Activated B cell treated with CpG ODN at 0.5 μM for 24 hours (primary cell): Measurements from ENCODE around the gene C19orf67. TPM values are rescaled to one million over a fixed set of nuclear protein-coding genes. Genes with fewer than 3 reads are reported as not detected.
A peak's percentile ranks its signal among the peaks of the same experiment; 100 is the strongest.

Source experiments
- ATAC-seq: fragments of 200-7000 bp; cut with Tn5 transposase; one replicate; pipeline ENCODE4 v1.10.0; 2021; ENCODE audit warnings: low read depth, mild to moderate bottlenecking, moderate library complexity
- CTCF ChIA-PET: fragments of 350-600 bp; sonication (Branson Sonifier 250); formaldehyde crosslinking; loops from one replicate; lab custom pipeline; 2021; ENCODE audit warnings: antibody characterized with exemption; lab: Charles Lee
- POLR2A ChIA-PET: fragments of 350-600 bp; sonication (Branson Sonifier 250); formaldehyde crosslinking; loops from one replicate; lab custom pipeline; 2021; ENCODE audit warnings: antibody characterized with exemption; lab: Charles Lee
- DNase-seq: peaks from one replicate; pipeline ENCODE4 v3.0.0; 2022
- H3K27ac Mint-ChIP-seq: one replicate; pipeline ENCODE4 v1.8.0; 2020; ENCODE audit warnings: mixed read lengths
- H3K27me3 Mint-ChIP-seq: one replicate; pipeline ENCODE4 v1.8.0; 2021; ENCODE audit warnings: mixed read lengths
- H3K36me3 Mint-ChIP-seq: one replicate; pipeline ENCODE4 v1.8.0; 2021; ENCODE audit warnings: low read depth, mixed read lengths
- H3K4me1 Mint-ChIP-seq: one replicate; pipeline ENCODE4 v1.8.0; 2021; ENCODE audit warnings: mixed read lengths
- H3K4me3 Mint-ChIP-seq: one replicate; pipeline ENCODE4 v1.8.0; 2020; ENCODE audit warnings: mild to moderate bottlenecking, mixed read lengths
- H3K9me3 Mint-ChIP-seq: one replicate; pipeline ENCODE4 v1.8.0; 2020; ENCODE audit warnings: mixed read lengths
- intact Hi-C: fragments of 100-400 bp; cut with micrococcal nuclease; formaldehyde crosslinking; loops from one replicate; pipeline ENCODE4 v1.15.1; 2024
- total RNA-seq: library from RNA; stranded (reverse); gene quantifications from 2 replicates; pipeline ENCODE4 v1.2.3, GENCODE V29; 2022
- TF ChIP-seq, protein P1 (sequence below): fragments of 200-600 bp; IDR thresholded peaks from one replicate; pipeline ENCODE4 v1.8.0; 2022; ENCODE audit warnings: antibody characterized with exemption, mild to moderate bottlenecking

C19orf67 gene
- total RNA-seq, 1 donor from 2014 or later, result not detected

DNA sequence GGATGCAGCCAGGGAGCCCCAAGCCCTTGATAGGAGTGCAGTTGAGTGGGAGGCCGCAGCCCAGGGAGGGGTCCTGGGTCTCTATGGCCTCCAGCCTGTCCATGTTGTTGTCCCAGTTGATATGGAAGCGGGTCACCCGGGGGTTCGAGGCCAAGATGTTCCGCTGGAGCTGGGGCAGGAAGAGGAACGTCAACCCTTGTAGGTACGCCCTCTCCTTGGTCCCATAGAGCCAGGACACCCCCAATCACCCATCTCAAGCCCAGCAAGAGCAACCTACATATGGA, 34.9 kb upstream of the C19orf67 start:
- DNase-seq, result no peak
- H3K27ac Mint-ChIP-seq, result no peak overlapping the region
- peaks cover 1% of the 10 kb centered on the region for H3K36me3 Mint-ChIP-seq
- H3K9me3 Mint-ChIP-seq, result no peaks in the 10 kb centered on the region
- TF ChIP-seq, protein P1, sequence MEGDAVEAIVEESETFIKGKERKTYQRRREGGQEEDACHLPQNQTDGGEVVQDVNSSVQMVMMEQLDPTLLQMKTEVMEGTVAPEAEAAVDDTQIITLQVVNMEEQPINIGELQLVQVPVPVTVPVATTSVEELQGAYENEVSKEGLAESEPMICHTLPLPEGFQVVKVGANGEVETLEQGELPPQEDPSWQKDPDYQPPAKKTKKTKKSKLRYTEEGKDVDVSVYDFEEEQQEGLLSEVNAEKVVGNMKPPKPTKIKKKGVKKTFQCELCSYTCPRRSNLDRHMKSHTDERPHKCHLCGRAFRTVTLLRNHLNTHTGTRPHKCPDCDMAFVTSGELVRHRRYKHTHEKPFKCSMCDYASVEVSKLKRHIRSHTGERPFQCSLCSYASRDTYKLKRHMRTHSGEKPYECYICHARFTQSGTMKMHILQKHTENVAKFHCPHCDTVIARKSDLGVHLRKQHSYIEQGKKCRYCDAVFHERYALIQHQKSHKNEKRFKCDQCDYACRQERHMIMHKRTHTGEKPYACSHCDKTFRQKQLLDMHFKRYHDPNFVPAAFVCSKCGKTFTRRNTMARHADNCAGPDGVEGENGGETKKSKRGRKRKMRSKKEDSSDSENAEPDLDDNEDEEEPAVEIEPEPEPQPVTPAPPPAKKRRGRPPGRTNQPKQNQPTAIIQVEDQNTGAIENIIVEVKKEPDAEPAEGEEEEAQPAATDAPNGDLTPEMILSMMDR, result no peak
- ChIA-PET POLR2A (interaction anchor here (1.1 kb wide), 1 partner anchor 16 kb away, joined by 5 read pairs; the partner anchor contains the start of gene ASF1B), CTCF (no interaction called here)
- ATAC-seq, result no peak
- intact Hi-C loops, result no loop called here
- H3K27me3 Mint-ChIP-seq, result no peaks in the 10 kb centered on the region
- no peak overlapping the region for H3K4me3 Mint-ChIP-seq
- peaks cover 26% of the 10 kb centered on the region for H3K4me1 Mint-ChIP-seq

DNA sequence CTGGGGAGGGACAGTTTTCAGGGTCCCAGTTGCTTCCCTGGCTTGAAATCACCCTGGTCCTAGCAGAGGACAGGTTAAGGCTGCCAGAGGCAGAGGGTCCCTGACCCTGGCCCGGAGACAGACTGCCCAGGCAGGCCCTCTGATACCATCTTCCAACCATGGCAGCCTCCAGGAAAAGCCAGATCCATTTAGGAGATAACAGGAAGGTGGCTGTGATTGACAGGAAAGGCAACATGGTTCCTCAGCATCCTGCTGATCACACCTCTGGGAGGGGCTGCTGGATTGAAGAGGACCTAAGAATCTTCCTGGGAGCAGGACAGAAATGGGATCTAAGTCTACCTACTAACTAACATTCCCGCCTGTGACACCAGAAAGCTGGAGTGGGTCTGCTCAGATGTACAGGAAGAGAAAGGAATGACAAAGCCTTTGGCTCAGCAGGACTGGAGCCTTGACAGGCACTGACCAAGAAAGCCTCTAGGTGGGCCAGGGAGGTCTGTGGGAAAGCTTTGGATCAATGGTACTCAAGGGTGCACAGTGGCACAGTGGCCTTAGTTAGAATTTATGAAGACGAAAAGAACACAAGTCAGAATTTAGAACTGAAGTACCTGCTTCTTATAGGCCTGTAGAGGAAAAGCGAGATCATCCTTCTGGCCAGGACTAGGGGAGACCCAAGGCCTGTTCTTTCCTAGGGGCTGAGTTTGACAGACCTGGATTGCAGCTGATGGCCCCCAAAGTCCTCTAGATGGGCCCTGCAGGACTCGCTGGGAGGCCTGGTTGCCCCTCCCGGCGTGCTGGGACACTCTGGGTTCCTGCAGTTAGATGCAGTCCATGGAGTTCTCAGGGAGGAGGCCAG, 34.3 kb upstream of the C19orf67 start:
- Mint-ChIP-seq H3K4me1 (peaks cover 32% of the 10 kb centered on the region), H3K27me3 (no peaks in the 10 kb centered on the region), H3K36me3 (peaks cover 1% of the 10 kb centered on the region), H3K9me3 (no peaks in the 10 kb centered on the region), H3K4me3 (no peak overlapping the region), H3K27ac (no peak overlapping the region)
- CTCF ChIA-PET, result no interaction called here
- no peak for ATAC-seq
- intact Hi-C loops, result loop anchor here (10.0 kb wide), 1 partner anchor 325 kb away; the partner anchor contains the start of gene ZSWIM4
- TF ChIP-seq, protein P1, result no peak
- POLR2A ChIA-PET, result no interaction called here
- no peak for DNase-seq

DNA sequence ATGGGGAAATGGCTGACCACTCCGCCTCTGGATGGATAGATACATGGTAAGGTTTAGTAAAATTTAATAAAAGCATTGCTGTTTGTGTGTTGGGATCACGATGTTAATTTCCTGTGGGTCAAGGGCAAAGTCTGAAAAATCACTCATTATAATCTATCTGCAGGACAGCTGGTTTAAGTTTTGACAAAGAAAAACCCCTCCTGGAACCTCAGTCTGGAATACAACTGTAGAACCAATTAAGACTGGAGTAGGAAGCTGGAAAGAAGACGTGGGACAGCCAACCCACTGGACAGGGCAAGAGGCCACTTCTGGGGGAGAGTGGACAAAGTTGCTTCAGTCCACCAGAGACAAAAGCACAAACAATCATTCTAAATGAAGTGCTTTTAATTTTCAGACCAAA, 33.6 kb upstream of the C19orf67 start:
- peak overlapping the region; percentile 68 for H3K27ac Mint-ChIP-seq
- ATAC-seq (no peak), DNase-seq (no peak)
- TF ChIP-seq, protein P1, result no peak
- H3K4me1 Mint-ChIP-seq, result peaks cover 38% of the 10 kb centered on the region
- H3K9me3 Mint-ChIP-seq, result no peaks in the 10 kb centered on the region
- peaks cover 1% of the 10 kb centered on the region for H3K36me3 Mint-ChIP-seq
- no peaks in the 10 kb centered on the region for H3K27me3 Mint-ChIP-seq
- ChIA-PET CTCF (no interaction called here), POLR2A (no interaction called here)
- intact Hi-C loops, result loop anchor here (10.0 kb wide), 1 partner anchor 324 kb away; the partner anchor contains the start of gene ZSWIM4
- H3K4me3 Mint-ChIP-seq, result peak overlapping the region; percentile 85

DNA sequence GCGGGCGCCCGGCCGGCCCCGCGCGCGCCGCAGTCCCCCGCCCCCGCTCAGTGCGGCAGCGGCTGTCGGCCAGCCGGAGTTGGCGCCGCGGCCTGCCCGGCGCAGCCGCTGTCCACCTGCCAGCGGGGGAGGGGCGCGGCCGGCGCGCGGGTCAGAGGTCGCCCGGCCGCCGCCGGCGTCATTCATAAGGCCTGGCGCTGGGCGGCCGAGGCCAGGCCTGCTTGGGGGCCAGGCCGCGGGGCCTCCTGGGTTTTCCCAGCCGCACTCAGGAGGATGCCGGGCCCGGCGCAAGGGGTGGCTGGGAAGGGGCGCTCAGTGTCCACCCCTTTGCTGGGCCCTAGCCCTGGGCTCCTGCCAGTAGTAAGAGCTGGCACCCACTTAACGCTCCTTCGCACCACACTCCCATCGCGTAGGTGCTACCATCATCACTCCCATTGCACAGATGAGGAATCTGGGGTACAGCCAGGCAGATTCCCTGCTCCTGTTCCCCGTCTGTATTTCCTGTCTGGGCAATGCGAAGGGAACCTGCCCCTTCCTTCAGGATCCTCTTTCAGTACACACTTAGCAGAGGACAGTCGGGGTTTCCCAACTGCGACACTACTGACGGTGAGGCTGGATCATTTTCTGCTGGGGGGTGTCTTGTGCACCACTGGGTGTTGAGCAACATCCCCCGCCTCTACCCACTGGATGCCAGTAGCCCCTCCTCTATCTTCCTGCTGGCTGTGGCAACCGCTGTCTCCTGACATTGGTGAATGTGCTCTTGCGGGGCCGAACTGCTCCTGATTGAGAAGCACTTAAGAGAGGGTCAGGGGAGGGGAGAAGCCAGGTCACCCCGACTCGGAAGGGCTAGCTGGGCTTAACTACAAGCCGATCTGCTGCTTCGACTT, 32.8 kb upstream of the C19orf67 start:
- ATAC-seq, result no peak
- H3K4me3 Mint-ChIP-seq, result peak overlapping the region; percentile 85
- DNase-seq, result peak; percentile 25
- H3K27me3 Mint-ChIP-seq, result no peaks in the 10 kb centered on the region
- H3K36me3 Mint-ChIP-seq, result peaks cover 1% of the 10 kb centered on the region
- CTCF ChIA-PET, result interaction anchor here (1.1 kb wide), 1 partner anchor 18 kb away, joined by 4 read pairs; the partner anchor contains the start of gene ASF1B
- peaks cover 42% of the 10 kb centered on the region for H3K4me1 Mint-ChIP-seq
- H3K9me3 Mint-ChIP-seq, result no peaks in the 10 kb centered on the region
- TF ChIP-seq, protein P1, result no peak
- H3K27ac Mint-ChIP-seq, result peak overlapping the region; percentile 68
- intact Hi-C loops, result loop anchor here (10.0 kb wide), 1 partner anchor 324 kb away; the partner anchor contains the start of gene ZSWIM4
- POLR2A ChIA-PET, result interaction anchor here (0.6 to 2.0 kb wide), 11 partner anchors 18 to 966 kb away, joined by 3 to 8 read pairs (median 5); partner anchors contain the start of gene ASF1B
